Measurements from ENCODE around the gene C11orf52.

The C11orf52 gene

GRCh38 chr11:111944139-111944538 lies 25.4 kb downstream of the C11orf52 start:
- H3K27me3 ChIP-seq (ENCODE audit: insufficient read depth, poor library complexity, severe bottlenecking) = no peaks in the 10 kb centered on the region
- TF ChIP-seq, protein P1, sequence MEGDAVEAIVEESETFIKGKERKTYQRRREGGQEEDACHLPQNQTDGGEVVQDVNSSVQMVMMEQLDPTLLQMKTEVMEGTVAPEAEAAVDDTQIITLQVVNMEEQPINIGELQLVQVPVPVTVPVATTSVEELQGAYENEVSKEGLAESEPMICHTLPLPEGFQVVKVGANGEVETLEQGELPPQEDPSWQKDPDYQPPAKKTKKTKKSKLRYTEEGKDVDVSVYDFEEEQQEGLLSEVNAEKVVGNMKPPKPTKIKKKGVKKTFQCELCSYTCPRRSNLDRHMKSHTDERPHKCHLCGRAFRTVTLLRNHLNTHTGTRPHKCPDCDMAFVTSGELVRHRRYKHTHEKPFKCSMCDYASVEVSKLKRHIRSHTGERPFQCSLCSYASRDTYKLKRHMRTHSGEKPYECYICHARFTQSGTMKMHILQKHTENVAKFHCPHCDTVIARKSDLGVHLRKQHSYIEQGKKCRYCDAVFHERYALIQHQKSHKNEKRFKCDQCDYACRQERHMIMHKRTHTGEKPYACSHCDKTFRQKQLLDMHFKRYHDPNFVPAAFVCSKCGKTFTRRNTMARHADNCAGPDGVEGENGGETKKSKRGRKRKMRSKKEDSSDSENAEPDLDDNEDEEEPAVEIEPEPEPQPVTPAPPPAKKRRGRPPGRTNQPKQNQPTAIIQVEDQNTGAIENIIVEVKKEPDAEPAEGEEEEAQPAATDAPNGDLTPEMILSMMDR (IDR thresholded peaks at IDR 0.05; ENCODE audit: poor library complexity, severe bottlenecking) = no peak
- peak overlapping the region; percentile 97 for H3K27ac ChIP-seq (ENCODE audit: poor library complexity, severe bottlenecking)
- H3K9me3 ChIP-seq (ENCODE audit: severe bottlenecking) = no peaks in the 10 kb centered on the region
- H3K4me3 ChIP-seq (ENCODE audit: severe bottlenecking) = no peak overlapping the region
- DNase-seq (ENCODE audit: low spot score) (no peak), ATAC-seq (ENCODE audit: low read depth) (no peak)
- no peaks in the 10 kb centered on the region for H3K36me3 ChIP-seq (ENCODE audit: low read depth)
- peaks cover 43% of the 10 kb centered on the region for H3K4me1 ChIP-seq (ENCODE audit: insufficient read depth, poor library complexity, severe bottlenecking)

- Histone ChIP-seq H3K4me1 (ENCODE audit: insufficient read depth, poor library complexity, severe bottlenecking) (peaks cover 39% of the 10 kb centered on the region), H3K4me3 (ENCODE audit: severe bottlenecking) (no peak overlapping the region), H3K36me3 (ENCODE audit: low read depth) (no peaks in the 10 kb centered on the region), H3K27ac (ENCODE audit: poor library complexity, severe bottlenecking) (peak overlapping the region; percentile 97), H3K9me3 (ENCODE audit: severe bottlenecking) (no peaks in the 10 kb centered on the region), H3K27me3 (ENCODE audit: insufficient read depth, poor library complexity, severe bottlenecking) (no peaks in the 10 kb centered on the region)
- TF ChIP-seq, protein P1 (IDR thresholded peaks at IDR 0.05; ENCODE audit: poor library complexity, severe bottlenecking) = no peak
- ATAC-seq (ENCODE audit: low read depth) = peak; percentile 73
- DNase-seq (ENCODE audit: low spot score) = no peak
These were observed 25.9 kb downstream of the C11orf52 start for GRCh38 chr11:111944651-111945051.

- Histone ChIP-seq H3K27me3 (ENCODE audit: insufficient read depth, poor library complexity, severe bottlenecking) (no peaks in the 10 kb centered on the region), H3K4me3 (ENCODE audit: severe bottlenecking) (no peak overlapping the region), H3K9me3 (ENCODE audit: severe bottlenecking) (no peaks in the 10 kb centered on the region), H3K36me3 (ENCODE audit: low read depth) (no peaks in the 10 kb centered on the region), H3K4me1 (ENCODE audit: insufficient read depth, poor library complexity, severe bottlenecking) (peaks cover 35% of the 10 kb centered on the region), H3K27ac (ENCODE audit: poor library complexity, severe bottlenecking) (peak overlapping the region; percentile 97)
- DNase-seq (ENCODE audit: low spot score) (no peak), ATAC-seq (ENCODE audit: low read depth) (no peak)
- TF ChIP-seq, protein P1 (IDR thresholded peaks at IDR 0.05; ENCODE audit: poor library complexity, severe bottlenecking) = no peak
These were observed 26.5 kb downstream of the C11orf52 start for GRCh38 chr11:111945198-111945597.

GRCh38 chr11:111946499-111946898 lies 27.8 kb downstream of the C11orf52 start:
- TF ChIP-seq, protein P1 (IDR thresholded peaks at IDR 0.05; ENCODE audit: poor library complexity, severe bottlenecking) = no peak
- H3K4me3 ChIP-seq (ENCODE audit: severe bottlenecking) = no peak overlapping the region
- no peak for DNase-seq (ENCODE audit: low spot score)
- no peak for ATAC-seq (ENCODE audit: low read depth)
- H3K27ac ChIP-seq (ENCODE audit: poor library complexity, severe bottlenecking) = peak overlapping the region; percentile 97
- H3K9me3 ChIP-seq (ENCODE audit: severe bottlenecking) = peaks cover 5% of the 10 kb centered on the region
- H3K36me3 ChIP-seq (ENCODE audit: low read depth) = no peaks in the 10 kb centered on the region
- H3K27me3 ChIP-seq (ENCODE audit: insufficient read depth, poor library complexity, severe bottlenecking) = no peaks in the 10 kb centered on the region
- H3K4me1 ChIP-seq (ENCODE audit: insufficient read depth, poor library complexity, severe bottlenecking) = peaks cover 35% of the 10 kb centered on the region

DNA sequence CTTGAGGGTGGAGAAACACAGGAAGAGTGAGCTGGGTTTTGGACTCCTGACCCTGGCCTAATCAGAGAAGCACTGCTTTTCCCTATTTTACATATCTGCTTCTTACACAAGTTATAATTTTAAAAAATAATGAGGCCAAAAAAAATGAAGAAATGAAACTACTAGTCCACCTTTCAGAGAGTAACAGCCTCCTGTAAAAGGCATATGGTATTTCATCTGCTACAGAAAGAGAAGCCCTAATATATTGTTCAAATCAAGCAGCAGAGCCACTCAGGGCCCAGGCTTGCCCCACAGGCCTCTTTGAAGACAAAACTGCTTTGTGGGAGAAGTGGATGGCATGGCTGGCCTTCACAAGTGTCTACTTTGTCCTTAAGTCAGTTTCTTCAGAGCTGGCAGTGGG lies 28.4 kb downstream of the C11orf52 start:
- TF ChIP-seq, protein P1 (IDR thresholded peaks at IDR 0.05; ENCODE audit: poor library complexity, severe bottlenecking) = no peak
- H3K36me3 ChIP-seq (ENCODE audit: low read depth) = no peaks in the 10 kb centered on the region
- DNase-seq (ENCODE audit: low spot score) (no peak), ATAC-seq (ENCODE audit: low read depth) (no peak)
- H3K9me3 ChIP-seq (ENCODE audit: severe bottlenecking) = peaks cover 5% of the 10 kb centered on the region
- no peak overlapping the region for H3K27ac ChIP-seq (ENCODE audit: poor library complexity, severe bottlenecking)
- no peaks in the 10 kb centered on the region for H3K27me3 ChIP-seq (ENCODE audit: insufficient read depth, poor library complexity, severe bottlenecking)
- peaks cover 33% of the 10 kb centered on the region for H3K4me1 ChIP-seq (ENCODE audit: insufficient read depth, poor library complexity, severe bottlenecking)
- no peak overlapping the region for H3K4me3 ChIP-seq (ENCODE audit: severe bottlenecking)
